Fibroblast of upper back skin (primary cell): ENCODE results near the gene NXN.
"Not testable (repeated sequence)": the region's sequence is repeated elsewhere in the genome, so short reads cannot be mapped to it uniquely, and the experiment has no call there.

ENCODE experiments used
- DNase-seq: peaks from one replicate; pipeline ENCODE4 v3.0.0-alpha.2; 2013

The NXN gene

GRCh38 chr17:752002-752619 is 227.5 kb downstream of the NXN start, which contains the start of gene GEMIN4:
Gene GEMIN4, minus strand, starts transcription at chr17:752264. Its CDS starts 122 bp downstream, at chr17:752142.
- DNase-seq: peak; percentile 85

GRCh38 chr17:751269-752001 is 228.1 kb downstream of the NXN start:
- peak; percentile 24 for DNase-seq

GRCh38 chr17:750431-751037 is 229.0 kb downstream of the NXN start:
- no peak for DNase-seq

- not testable (repeated sequence) for DNase-seq
These were observed 230.2 kb downstream of the NXN start for GRCh38 chr17:749359-749758.
